HG03354 (cell line): ENCODE data around the gene P3H2.
"Not testable (repeated sequence)": the region's sequence is repeated elsewhere in the genome, so short reads cannot be mapped to it uniquely, and the experiment has no call there.

Experiments used
- ATAC-seq: cut with Tn5 transposase; IDR thresholded peaks from one replicate; pipeline ENCODE4 v1.9.1; 2021; ENCODE audit warnings: mild to moderate bottlenecking; ENCODE audit not compliant: unreplicated experiment, poor library complexity, severe bottlenecking

The P3H2 gene

GRCh38 chr3:190120269-190121060 lies at the start of gene P3H2:
Gene P3H2, minus strand, starts transcription at chr3:190120897. Its CDS starts 166 bp downstream, at chr3:190120731.
- ATAC-seq: peak; percentile 83

GRCh38 chr3:190169877-190170276 lies 49.2 kb upstream of the P3H2 start:
- peak; percentile 84 for ATAC-seq

- ATAC-seq: peak; percentile 30
Measured at GRCh38 chr3:190169243-190169642, 48.5 kb upstream of the P3H2 start.

GRCh38 chr3:190167936-190168680 lies 47.4 kb upstream of the P3H2 start:
- no peak for ATAC-seq

GRCh38 chr3:190166948-190167347 lies 46.3 kb upstream of the P3H2 start:
- no peak for ATAC-seq

- no peak for ATAC-seq
Measured at GRCh38 chr3:190165253-190165652, 44.6 kb upstream of the P3H2 start.

GRCh38 chr3:190162013-190162412 lies 41.3 kb upstream of the P3H2 start:
- ATAC-seq: not testable (repeated sequence)

- ATAC-seq: no peak
Measured at GRCh38 chr3:190159902-190160435, 39.3 kb upstream of the P3H2 start.

- no peak for ATAC-seq
Measured at GRCh38 chr3:190158261-190158660, 37.6 kb upstream of the P3H2 start.

- no peak for ATAC-seq
Measured at GRCh38 chr3:190155752-190156151, 35.1 kb upstream of the P3H2 start.

- no peak for ATAC-seq
Measured at GRCh38 chr3:190150681-190151080, 30.0 kb upstream of the P3H2 start.

GRCh38 chr3:190149830-190150619 lies 29.3 kb upstream of the P3H2 start:
- not testable (repeated sequence) for ATAC-seq

GRCh38 chr3:190144793-190145192 lies 24.1 kb upstream of the P3H2 start:
- not testable (repeated sequence) for ATAC-seq

- no peak for ATAC-seq
Measured at GRCh38 chr3:190142041-190142440, 21.3 kb upstream of the P3H2 start.

- ATAC-seq: no peak
Measured at GRCh38 chr3:190139365-190139764, 18.7 kb upstream of the P3H2 start.

- ATAC-seq: no peak
Measured at GRCh38 chr3:190132371-190132770, 11.7 kb upstream of the P3H2 start.

GRCh38 chr3:190131329-190131728 lies 10.6 kb upstream of the P3H2 start:
- ATAC-seq: no peak

- ATAC-seq: no peak
Measured at GRCh38 chr3:190130696-190131095, 10.0 kb upstream of the P3H2 start.

GRCh38 chr3:190130037-190130436 lies 9.3 kb upstream of the P3H2 start:
- ATAC-seq: no peak

- no peak for ATAC-seq
Measured at GRCh38 chr3:190127797-190128196, 7.1 kb upstream of the P3H2 start.
